ENCODE measurements around the gene AP2B1.
"Not testable (repeated sequence)": the region's sequence is repeated elsewhere in the genome, so short reads cannot be mapped to it uniquely, and the experiment has no call there.

The AP2B1 gene

GRCh38 chr17:35645923-35646322 lies 58.8 kb downstream of the AP2B1 start:
- no peak for DNase-seq

DNA sequence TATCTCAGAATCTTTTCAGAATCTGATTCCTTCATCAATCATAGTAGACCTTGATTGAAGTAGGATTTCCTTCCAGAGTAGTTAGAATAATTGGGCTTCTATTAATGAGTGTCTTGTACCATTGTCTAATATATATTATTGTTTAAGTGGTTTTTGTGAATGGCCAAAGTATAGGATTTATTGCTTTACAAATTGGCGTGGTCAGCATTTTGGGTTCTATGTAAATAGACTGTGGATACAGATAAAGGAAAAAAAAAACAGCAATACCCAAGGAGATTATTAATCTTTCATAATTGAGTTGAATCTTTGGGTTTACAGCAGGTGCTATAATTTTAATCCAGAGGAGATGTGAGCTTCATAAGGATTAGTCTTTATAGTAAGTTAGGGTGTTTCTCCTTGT lies 64.3 kb downstream of the AP2B1 start:
- DNase-seq = no peak

DNA sequence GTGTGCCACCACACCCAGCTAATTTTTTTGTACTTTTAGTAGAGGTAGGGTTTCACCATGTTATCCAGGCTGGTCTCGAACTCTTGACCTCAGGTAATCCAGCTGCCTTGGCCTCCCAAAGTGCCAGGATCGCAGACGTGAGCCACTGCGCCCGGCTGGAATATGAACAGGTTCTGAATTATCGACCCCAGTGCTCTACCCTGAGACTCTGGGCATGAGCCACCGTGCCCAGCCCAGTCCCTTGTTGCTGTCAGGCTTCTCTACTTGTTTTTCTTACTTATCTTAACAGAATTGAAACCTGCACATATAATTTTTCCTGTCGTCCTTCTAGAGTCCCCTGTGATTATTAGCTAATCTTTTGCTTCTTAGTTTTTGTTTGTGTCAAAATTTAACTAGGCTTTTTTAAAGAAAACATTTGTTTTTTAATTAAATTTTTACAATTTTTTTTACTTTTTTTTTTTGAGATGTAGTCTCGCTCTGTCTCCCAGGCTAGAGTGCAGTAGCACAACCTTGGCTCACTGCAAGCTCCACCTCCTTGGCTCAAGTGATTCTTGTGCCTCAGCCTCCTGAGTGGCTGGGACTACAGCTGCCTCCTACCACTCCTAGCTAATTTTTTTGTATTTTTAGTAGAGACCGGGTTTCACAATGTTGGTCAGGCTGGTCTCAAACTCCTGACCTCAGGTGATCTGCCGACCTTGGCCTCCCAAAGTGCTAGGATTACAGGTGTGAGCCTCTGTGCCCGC lies 66.7 kb downstream of the AP2B1 start:
- DNase-seq = no peak

DNA sequence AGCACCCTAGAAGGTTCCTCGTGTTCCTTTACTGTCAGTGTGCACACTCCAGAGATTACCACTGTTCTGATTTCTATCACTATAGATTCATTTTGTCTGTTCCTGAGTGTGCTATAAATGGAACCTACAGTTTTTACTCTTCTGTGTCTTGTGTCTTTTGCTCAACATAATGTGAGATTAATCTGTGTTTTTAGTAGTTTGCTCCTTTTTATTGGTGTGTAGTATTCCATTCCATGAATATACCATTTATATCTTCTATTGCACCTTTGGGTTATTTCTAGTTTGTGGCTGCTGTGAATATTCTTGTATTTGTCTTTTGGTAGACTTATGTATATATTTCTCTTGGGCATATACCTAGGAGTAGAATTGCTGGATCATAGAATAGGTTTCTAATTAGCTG lies 68.2 kb downstream of the AP2B1 start:
- DNase-seq = no peak

GRCh38 chr17:35660902-35661301 lies 73.8 kb downstream of the AP2B1 start:
- DNase-seq = no peak

- no peak for DNase-seq
These were observed 77.6 kb downstream of the AP2B1 start for GRCh38 chr17:35664685-35665084.

- no peak for DNase-seq
These were observed 78.5 kb downstream of the AP2B1 start for GRCh38 chr17:35665662-35666061.

DNA sequence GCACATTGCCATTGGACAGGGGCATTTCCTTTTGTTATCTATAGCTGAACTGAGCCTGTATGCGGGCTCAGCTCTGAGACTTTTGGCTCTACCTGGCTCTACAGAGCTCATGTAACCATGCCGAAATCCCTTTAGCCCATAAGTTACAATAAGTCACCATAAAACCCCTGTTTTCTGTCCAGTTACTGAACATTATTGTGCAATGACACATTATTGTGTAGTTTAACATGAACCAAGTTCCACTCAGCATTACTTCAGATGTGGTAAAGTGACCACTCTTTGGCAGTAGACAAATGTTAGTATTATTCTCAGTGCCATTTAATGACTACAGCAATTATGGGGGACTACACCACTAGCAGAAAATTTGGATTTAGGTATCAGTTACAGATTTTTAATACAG lies 78.9 kb downstream of the AP2B1 start:
- no peak for DNase-seq

GRCh38 chr17:35666967-35667532 lies 79.9 kb downstream of the AP2B1 start:
- DNase-seq = no peak

- no peak for DNase-seq
These were observed 81.7 kb downstream of the AP2B1 start for GRCh38 chr17:35668802-35669201.

DNA sequence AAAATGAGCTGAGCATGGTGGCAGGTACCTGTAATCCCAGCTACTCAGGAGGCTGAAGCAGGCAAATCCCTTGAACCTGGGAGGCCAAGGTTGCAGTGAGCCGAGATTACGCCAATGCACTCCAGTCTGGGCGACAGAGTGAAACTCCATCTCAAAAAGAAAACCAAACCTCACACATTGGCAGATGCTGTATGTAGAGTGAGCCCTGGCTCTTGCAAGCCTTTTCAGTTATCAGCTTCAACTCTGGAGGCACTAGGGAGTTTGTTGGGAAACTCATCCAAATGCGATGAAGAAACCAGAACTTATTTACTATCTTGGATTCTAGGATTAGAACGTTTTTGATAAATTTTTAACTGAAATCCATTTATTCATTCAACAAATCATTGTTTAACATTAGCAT lies 87.4 kb downstream of the AP2B1 start:
- DNase-seq = no peak

- DNase-seq = no peak
These were observed 89.3 kb downstream of the AP2B1 start for GRCh38 chr17:35676441-35676840.

- DNase-seq = no peak
These were observed 92.0 kb downstream of the AP2B1 start for GRCh38 chr17:35679007-35679682.

DNA sequence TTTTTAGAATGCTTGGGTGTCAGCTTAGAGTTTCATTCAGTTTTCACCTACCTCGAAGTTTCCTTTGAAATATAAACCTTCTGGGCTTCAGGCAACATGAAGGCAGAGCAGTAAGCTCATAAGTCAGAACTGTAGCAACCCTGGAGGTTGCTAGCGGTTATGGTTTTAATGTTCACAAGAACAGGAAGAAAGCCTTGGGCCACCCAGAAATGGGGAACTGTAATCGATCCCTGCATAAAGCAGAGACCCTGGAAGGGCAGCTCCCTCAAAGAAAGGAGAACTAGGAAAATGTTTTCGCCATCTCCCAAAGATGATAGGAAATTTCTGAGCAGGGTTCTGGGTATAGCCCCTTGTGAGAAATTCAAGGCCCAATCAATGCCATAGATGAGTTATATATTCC lies 96.5 kb downstream of the AP2B1 start:
- DNase-seq = no peak

DNA sequence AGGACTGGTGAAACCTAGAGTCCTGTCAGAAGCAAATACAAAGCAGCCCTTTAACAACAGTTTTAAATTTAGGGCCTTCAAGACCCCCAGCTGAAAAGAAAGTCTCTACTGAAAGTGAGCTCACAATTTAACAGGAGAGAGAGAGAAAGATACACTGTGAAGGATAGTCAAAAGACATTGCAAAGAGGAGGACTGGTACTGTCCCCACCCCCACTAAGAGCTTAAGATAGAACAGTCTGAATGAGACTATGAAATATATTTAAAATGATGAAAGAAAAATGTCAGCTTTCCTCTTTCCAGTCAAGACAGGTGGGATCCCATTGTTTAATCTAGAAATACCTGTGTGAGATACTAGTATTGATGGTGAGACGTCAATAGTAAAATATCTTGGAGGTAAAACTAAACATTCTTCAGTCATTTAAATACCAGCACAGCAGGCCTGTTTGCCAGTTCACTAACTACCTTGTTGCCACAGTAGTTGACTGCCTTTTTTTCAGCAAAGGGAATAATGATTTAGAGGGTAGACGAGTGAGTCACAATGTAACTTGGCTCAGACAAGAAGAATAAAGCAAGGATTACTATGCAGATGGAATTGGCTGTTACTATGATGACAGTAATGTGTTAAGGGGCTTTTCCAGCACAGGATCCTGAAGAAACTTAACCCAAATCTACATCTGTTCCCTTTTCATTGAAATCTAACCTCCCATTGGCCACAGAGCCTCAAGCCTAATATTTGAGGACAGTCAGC lies 97.1 kb downstream of the AP2B1 start:
- DNase-seq = no peak

DNA sequence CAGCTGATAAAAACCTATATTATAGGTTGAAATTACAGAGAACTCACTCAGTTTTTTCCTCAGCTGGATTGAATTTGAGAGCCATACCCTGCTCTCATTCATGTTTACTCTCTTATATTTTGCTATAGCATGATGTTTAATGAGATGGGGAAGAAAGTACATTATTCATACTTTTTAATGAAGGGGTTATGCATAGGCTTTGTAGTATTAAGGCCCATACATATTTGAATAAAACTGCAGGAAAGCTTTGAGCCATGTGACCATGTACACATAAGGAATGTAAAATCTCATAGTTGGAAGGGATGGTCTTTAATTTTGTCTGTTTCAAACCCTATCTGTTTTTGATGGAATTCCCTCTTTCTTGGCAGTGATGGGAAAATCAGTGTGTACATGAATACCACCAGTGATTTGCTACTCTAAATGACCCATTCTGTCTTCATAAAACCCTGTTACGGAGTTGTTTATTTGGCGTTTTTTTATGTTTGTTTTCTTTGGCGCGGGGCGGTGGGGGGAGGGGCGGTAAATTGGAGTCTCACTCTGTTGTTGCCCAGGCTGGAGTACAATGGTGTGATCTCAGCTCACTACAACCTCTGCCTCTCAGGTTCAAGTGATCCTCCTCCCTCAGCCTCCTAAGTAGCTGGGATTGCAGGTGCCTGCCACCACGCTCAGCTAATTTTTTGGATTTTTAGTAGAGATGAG lies 105.5 kb downstream of the AP2B1 start:
- no peak for DNase-seq

DNA sequence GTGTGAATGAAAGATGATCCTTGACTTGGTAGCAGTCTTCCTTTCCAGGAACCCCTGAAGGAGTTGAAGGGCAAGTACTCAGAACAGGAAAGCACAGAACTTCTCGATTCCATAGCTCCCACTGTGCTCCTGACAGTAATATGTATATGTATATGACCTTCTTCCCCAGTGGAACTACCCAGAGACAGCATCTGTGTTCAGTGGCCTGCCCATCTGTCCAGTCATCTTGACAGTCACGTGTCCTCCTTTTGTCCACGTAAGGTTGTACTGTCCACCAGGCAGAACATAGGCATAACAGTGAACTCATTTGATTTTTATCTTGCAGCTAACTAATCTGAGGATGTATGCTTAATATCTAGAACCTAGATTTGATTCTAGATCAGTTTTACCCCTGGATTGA lies 106.5 kb downstream of the AP2B1 start:
- DNase-seq = no peak

DNA sequence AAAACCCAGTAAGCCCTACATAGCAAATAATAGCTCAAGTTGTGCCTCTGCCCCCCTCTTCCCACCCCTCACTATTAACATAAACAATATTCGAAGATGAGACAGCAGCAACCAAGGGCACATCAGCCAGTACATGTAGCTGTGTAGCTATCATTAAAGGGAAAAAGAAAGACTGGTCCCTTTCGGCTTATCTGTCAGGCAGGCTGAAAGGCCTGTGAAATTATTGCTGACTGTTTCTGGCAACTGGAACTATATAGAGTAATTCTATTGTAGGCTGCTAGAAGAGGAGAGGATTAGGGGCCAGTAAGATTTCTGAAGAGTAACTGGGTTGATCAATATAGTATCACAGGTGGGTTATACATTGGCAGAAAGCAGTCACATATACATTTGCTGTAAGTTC lies 107.8 kb downstream of the AP2B1 start:
- no peak for DNase-seq

- DNase-seq = no peak
These were observed 108.5 kb downstream of the AP2B1 start for GRCh38 chr17:35695613-35696012.

DNA sequence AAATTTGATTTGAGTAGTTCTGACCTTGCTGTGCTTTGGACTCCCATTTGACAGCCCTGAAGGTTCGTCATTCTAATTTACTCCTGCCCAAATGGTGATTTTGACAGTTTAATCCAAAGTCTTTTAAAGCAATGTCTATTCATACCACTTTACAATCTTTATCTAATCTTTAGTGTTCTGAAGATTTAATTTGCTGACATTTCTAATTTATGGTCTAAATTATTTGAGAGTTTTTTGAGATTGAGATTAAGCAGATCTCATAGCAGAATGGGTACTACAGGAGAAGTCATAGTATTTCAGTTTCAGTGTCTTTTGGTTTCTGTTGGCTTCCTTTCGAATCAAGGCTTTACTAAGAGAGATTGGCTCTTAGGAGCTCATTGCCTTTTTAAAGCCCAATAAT lies 111.7 kb downstream of the AP2B1 start:
- DNase-seq = no peak

- DNase-seq = no peak
These were observed 113.0 kb downstream of the AP2B1 start for GRCh38 chr17:35700150-35700549.

DNA sequence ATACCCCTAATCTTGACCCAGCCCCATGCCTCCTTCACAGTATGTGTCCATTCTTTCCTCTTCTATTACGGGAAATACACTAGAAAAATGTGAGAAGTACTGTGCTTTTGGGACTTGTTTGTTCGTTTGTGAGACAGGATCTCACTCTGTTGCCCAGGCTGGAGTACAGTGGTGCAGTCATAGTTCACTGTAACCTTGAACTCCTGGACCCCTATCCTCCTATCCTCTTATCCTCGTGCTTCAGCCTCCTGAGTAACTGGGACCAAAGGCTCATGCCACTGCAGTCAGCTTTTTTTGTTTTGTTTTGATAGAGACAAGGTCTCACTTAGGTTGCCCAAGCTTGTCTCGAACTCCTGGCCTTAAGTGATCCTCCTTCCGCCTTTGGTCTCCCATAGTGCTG lies 114.4 kb downstream of the AP2B1 start:
- no peak for DNase-seq

- not testable (repeated sequence) for DNase-seq
These were observed 116.2 kb downstream of the AP2B1 start for GRCh38 chr17:35703308-35703707.
